ENCODE measurements around the gene ATP8A1. TPM values are rescaled to one million over a fixed set of nuclear protein-coding genes. Genes with fewer than 3 reads are reported as not detected.
A peak's percentile ranks its signal among the peaks of the same experiment; 100 is the strongest.

Gene ATP8A1
- total and polyA plus RNA-seq, 12 donors: 3.4 to 27.9 (median 17.5) TPM

DNA sequence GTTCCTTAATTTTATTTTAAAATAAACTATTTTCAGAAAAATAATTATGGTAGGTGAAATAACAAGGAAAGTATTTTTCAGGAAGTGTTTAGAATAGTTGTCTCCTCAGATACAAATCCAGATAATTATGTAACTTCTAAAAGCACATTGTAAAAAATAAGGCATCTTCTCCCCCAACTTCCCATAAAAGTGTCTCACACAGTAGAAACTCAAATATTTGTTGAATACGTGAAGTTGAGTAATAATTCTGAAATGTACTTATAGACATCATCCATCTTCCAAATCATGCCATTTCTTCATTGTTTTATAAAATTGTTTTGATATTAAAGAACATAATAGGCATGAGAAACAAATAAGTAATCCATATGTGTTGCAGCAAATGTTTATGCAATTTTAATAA is 241.6 kb downstream of the ATP8A1 start:
- TF ChIP-seq, protein P1, sequence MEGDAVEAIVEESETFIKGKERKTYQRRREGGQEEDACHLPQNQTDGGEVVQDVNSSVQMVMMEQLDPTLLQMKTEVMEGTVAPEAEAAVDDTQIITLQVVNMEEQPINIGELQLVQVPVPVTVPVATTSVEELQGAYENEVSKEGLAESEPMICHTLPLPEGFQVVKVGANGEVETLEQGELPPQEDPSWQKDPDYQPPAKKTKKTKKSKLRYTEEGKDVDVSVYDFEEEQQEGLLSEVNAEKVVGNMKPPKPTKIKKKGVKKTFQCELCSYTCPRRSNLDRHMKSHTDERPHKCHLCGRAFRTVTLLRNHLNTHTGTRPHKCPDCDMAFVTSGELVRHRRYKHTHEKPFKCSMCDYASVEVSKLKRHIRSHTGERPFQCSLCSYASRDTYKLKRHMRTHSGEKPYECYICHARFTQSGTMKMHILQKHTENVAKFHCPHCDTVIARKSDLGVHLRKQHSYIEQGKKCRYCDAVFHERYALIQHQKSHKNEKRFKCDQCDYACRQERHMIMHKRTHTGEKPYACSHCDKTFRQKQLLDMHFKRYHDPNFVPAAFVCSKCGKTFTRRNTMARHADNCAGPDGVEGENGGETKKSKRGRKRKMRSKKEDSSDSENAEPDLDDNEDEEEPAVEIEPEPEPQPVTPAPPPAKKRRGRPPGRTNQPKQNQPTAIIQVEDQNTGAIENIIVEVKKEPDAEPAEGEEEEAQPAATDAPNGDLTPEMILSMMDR (IDR thresholded peaks at IDR 0.05): no peak
- intact Hi-C loops (cut with DNase I): no loop called here
- Histone ChIP-seq H3K4me3 (no peak overlapping the region), H3K4me1 (peaks cover 0 to 22% (median 5%) of the 10 kb centered on the region in 9 donors), H3K9me3 (no peaks in the 10 kb centered on the region), H3K36me3 (peaks cover 0 to 35% (median 0%) of the 10 kb centered on the region in 9 donors), H3K27ac (no peak overlapping the region), H3K27me3 (no peaks in the 10 kb centered on the region)
- DNase-seq (no peak), ATAC-seq (no peak)
- WGBS, 2 donors: 43 to 74% methylated on average over 1 of the region's 1 CpG

- Histone ChIP-seq H3K36me3 (peaks cover 0 to 12% (median 0%) of the 10 kb centered on the region in 9 donors), H3K4me1 (peaks cover 0 to 22% (median 5%) of the 10 kb centered on the region in 9 donors), H3K27me3 (no peaks in the 10 kb centered on the region), H3K4me3 (no peak overlapping the region), H3K9me3 (no peaks in the 10 kb centered on the region), H3K27ac (peak overlapping the region in 9 of 10 donors; percentile 4 to 73 (median 52))
- WGBS, 2 donors: 57 to 69% methylated on average over 2 of the region's 2 CpGs
- peak in 7 of 8 donors; percentile 66 to 86 (median 79) for ATAC-seq
- TF ChIP-seq, protein P1 (IDR thresholded peaks at IDR 0.05): no peak
- no peak for DNase-seq
- intact Hi-C loops (cut with DNase I): loop anchor here in 1 of 10 donors (5.0 kb wide), 1 partner anchor 80 kb away; no protein-coding TSS in a partner anchor
Observed at GRCh38 chr4:42412251-42412650, 244.7 kb downstream of the ATP8A1 start.

GRCh38 chr4:42411803-42412202 is 245.1 kb downstream of the ATP8A1 start:
- peaks cover 0 to 22% (median 5%) of the 10 kb centered on the region in 9 donors for H3K4me1 ChIP-seq
- H3K9me3 ChIP-seq: no peaks in the 10 kb centered on the region
- no peaks in the 10 kb centered on the region for H3K27me3 ChIP-seq
- TF ChIP-seq, protein P1 (IDR thresholded peaks at IDR 0.05): no peak
- DNase-seq (no peak), ATAC-seq (no peak)
- 74 to 83% methylated on average over 4 of the region's 4 CpGs for WGBS, 2 donors
- peak overlapping the region in 6 of 10 donors; percentile 6 to 73 (median 50) for H3K27ac ChIP-seq
- H3K36me3 ChIP-seq: peaks cover 0 to 12% (median 0%) of the 10 kb centered on the region in 9 donors
- intact Hi-C loops (cut with DNase I): loop anchor here in 1 of 10 donors (5.0 kb wide), 1 partner anchor 80 kb away; no protein-coding TSS in a partner anchor
- no peak overlapping the region for H3K4me3 ChIP-seq

- DNase-seq: no peak
- intact Hi-C loops (cut with DNase I): loop anchor here in 1 of 10 donors (5.0 kb wide), 1 partner anchor 78 kb away; no protein-coding TSS in a partner anchor
- no peaks in the 10 kb centered on the region for H3K27me3 ChIP-seq
- H3K36me3 ChIP-seq: peaks cover 0 to 12% (median 0%) of the 10 kb centered on the region in 9 donors
- peaks cover 0 to 18% (median 5%) of the 10 kb centered on the region in 9 donors for H3K4me1 ChIP-seq
- ATAC-seq: no peak
- no peak overlapping the region for H3K4me3 ChIP-seq
- WGBS, 2 donors: 83 to 89% methylated on average over 3 of the region's 3 CpGs
- TF ChIP-seq, protein P1 (IDR thresholded peaks at IDR 0.05): no peak
- no peaks in the 10 kb centered on the region for H3K9me3 ChIP-seq
- no peak overlapping the region for H3K27ac ChIP-seq
Observed at GRCh38 chr4:42410446-42410845, 246.5 kb downstream of the ATP8A1 start.
